Measurements from ENCODE around the gene NOX5.

Gene NOX5

GRCh38 chr15:68994981-68995761 is 19.3 kb upstream of the NOX5 start:
- DNase-seq (ENCODE audit: low spot score in 2 of 2) (no peak), ATAC-seq (replicated peaks; ENCODE audit: extremely low read depth, poor library complexity, severe bottlenecking) (no peak)
- Mint-ChIP-seq H3K4me3 (no peak overlapping the region), H3K4me1 (no peaks in the 10 kb centered on the region), H3K36me3 (ENCODE audit: insufficient read depth) (peaks cover 2% of the 10 kb centered on the region), H3K27me3 (peaks cover 39% of the 10 kb centered on the region), H3K27ac (ENCODE audit: low read depth) (no peak overlapping the region), H3K9me3 (no peaks in the 10 kb centered on the region)

GRCh38 chr15:68997050-68997449 is 17.4 kb upstream of the NOX5 start:
- H3K36me3 Mint-ChIP-seq (ENCODE audit: insufficient read depth): peaks cover 2% of the 10 kb centered on the region
- H3K27ac Mint-ChIP-seq (ENCODE audit: low read depth): no peak overlapping the region
- H3K4me3 Mint-ChIP-seq: no peak overlapping the region
- peaks cover 37% of the 10 kb centered on the region for H3K27me3 Mint-ChIP-seq
- DNase-seq (ENCODE audit: low spot score in 2 of 2) (no peak), ATAC-seq (replicated peaks; ENCODE audit: extremely low read depth, poor library complexity, severe bottlenecking) (no peak)
- no peaks in the 10 kb centered on the region for H3K9me3 Mint-ChIP-seq
- no peaks in the 10 kb centered on the region for H3K4me1 Mint-ChIP-seq

DNA sequence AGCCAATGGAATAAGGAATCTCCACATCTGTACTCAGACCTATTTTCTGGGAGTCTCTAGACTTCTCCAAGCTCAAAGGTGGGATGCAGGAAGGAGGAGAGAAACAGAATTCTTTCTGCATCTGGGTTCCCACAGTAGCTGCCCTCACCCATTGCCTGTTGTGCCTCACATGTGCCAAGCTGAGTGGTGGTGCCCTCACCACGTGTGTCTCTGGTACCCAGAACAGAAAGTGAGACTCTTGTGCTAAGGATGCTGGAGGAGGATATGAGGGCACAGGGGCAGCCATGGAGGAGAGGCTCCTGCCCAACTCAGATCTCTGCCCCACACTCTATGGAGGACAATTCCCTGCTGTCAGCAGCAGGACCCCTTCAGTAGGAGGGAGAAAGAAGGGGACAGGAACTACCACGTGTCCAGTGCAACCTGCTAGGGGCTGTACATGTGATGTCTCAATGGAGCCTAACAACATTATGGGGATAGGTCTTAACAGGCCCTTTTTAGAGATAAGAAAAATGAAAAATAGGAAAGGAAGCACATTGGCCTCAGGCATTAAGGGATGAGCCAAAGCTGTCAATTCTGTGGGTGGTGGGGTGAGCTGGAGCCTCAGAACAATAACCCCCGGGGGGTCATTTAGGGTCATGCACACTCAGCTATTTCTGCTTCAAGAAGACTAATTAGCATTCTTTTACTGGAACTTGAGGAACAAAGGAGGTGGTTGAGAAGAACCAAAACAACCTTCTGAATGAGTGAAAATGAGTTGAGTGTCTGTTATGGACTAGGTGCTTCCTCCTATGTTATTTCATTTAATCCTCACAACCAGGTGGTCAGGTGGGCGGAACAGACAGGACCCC is 16.3 kb upstream of the NOX5 start:
- no peaks in the 10 kb centered on the region for H3K9me3 Mint-ChIP-seq
- ATAC-seq (replicated peaks; ENCODE audit: extremely low read depth, poor library complexity, severe bottlenecking) (no peak), DNase-seq (ENCODE audit: low spot score in 2 of 2) (no peak)
- no peaks in the 10 kb centered on the region for H3K4me1 Mint-ChIP-seq
- H3K27me3 Mint-ChIP-seq: peaks cover 37% of the 10 kb centered on the region
- no peak overlapping the region for H3K4me3 Mint-ChIP-seq
- H3K36me3 Mint-ChIP-seq (ENCODE audit: insufficient read depth): peaks cover 2% of the 10 kb centered on the region
- H3K27ac Mint-ChIP-seq (ENCODE audit: low read depth): no peak overlapping the region

GRCh38 chr15:68999091-68999490 is 15.4 kb upstream of the NOX5 start:
- H3K4me3 Mint-ChIP-seq: no peak overlapping the region
- no peak for DNase-seq (ENCODE audit: low spot score in 2 of 2)
- no peaks in the 10 kb centered on the region for H3K4me1 Mint-ChIP-seq
- peaks cover 2% of the 10 kb centered on the region for H3K36me3 Mint-ChIP-seq (ENCODE audit: insufficient read depth)
- no peaks in the 10 kb centered on the region for H3K9me3 Mint-ChIP-seq
- no peak for ATAC-seq (replicated peaks; ENCODE audit: extremely low read depth, poor library complexity, severe bottlenecking)
- no peak overlapping the region for H3K27ac Mint-ChIP-seq (ENCODE audit: low read depth)
- H3K27me3 Mint-ChIP-seq: peaks cover 45% of the 10 kb centered on the region

- no peak overlapping the region for H3K4me3 Mint-ChIP-seq
- H3K36me3 Mint-ChIP-seq (ENCODE audit: insufficient read depth): peaks cover 2% of the 10 kb centered on the region
- no peak for DNase-seq (ENCODE audit: low spot score in 2 of 2)
- H3K27me3 Mint-ChIP-seq: peaks cover 52% of the 10 kb centered on the region
- no peak for ATAC-seq (replicated peaks; ENCODE audit: extremely low read depth, poor library complexity, severe bottlenecking)
- H3K27ac Mint-ChIP-seq (ENCODE audit: low read depth): no peak overlapping the region
- H3K9me3 Mint-ChIP-seq: no peaks in the 10 kb centered on the region
- H3K4me1 Mint-ChIP-seq: no peaks in the 10 kb centered on the region
These were observed 14.4 kb upstream of the NOX5 start for GRCh38 chr15:69000091-69000490.

DNA sequence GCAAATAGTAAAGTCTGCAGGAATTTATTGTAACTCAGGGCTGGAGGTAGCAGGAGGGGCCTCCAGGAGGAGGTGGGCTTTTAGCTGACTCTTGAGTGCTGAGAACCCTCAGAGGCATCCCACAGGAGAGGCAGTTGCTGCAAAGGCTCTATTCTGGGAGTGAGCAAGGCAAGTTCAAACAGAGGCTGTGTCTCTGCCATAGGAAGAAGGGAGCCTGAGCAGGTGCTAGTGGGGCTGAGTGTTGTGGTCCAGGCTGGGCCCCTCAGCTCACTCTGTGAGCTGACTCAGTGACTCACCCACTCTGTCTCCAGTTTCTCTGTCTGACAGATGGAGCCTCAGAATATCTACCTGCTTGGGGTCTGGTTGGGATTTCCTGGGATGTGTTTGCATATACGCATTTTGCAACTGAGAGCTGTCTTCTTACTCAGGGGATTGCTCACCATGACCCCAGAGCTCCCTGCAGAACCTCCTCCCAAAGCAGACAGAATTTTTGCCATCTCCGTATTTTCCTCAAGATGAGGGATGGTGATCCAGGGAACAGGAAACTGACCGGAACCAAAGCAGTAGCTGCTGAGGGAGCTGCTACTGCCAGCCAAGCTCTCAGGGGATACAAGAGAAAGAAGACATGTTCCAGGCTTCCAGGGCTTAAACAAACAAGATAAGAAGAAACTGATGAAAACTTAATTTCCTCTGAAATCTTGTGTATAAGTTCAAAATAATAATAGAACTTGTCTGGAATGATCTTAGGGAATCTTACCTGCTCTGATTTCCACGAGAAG is 13.6 kb upstream of the NOX5 start:
- DNase-seq (ENCODE audit: low spot score in 2 of 2): no peak
- Mint-ChIP-seq H3K27me3 (peaks cover 59% of the 10 kb centered on the region), H3K27ac (ENCODE audit: low read depth) (no peak overlapping the region), H3K4me1 (no peaks in the 10 kb centered on the region), H3K4me3 (no peak overlapping the region), H3K36me3 (ENCODE audit: insufficient read depth) (peaks cover 2% of the 10 kb centered on the region), H3K9me3 (peaks cover 4% of the 10 kb centered on the region)
- no peak for ATAC-seq (replicated peaks; ENCODE audit: extremely low read depth, poor library complexity, severe bottlenecking)

GRCh38 chr15:69002783-69003182 is 11.7 kb upstream of the NOX5 start:
- Mint-ChIP-seq H3K4me1 (no peaks in the 10 kb centered on the region), H3K27me3 (peaks cover 48% of the 10 kb centered on the region), H3K9me3 (peaks cover 9% of the 10 kb centered on the region), H3K27ac (ENCODE audit: low read depth) (no peak overlapping the region), H3K36me3 (ENCODE audit: insufficient read depth) (no peaks in the 10 kb centered on the region), H3K4me3 (no peak overlapping the region)
- no peak for DNase-seq (ENCODE audit: low spot score in 2 of 2)
- no peak for ATAC-seq (replicated peaks; ENCODE audit: extremely low read depth, poor library complexity, severe bottlenecking)

DNA sequence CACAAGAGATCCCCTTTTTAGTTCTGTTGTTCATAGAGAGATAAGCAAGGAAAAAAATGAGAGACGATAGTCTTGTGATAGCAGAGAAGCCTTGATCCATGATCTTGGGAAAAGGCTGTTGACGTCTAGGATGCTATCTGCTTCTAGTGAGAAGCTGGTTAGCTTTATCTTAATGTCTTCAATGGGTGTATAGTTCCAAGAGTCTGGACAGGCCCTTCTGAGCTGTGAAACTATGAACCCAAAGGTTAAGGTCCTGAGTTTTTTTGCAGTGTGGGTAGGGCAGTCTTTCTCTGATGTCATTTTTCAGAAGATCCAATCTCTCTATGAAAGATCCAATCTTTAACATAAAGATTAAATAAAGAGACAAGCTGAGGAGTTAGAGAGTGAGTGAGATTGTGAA is 10.5 kb upstream of the NOX5 start:
- no peak for ATAC-seq (replicated peaks; ENCODE audit: extremely low read depth, poor library complexity, severe bottlenecking)
- Mint-ChIP-seq H3K27ac (ENCODE audit: low read depth) (no peak overlapping the region), H3K4me1 (no peaks in the 10 kb centered on the region), H3K36me3 (ENCODE audit: insufficient read depth) (no peaks in the 10 kb centered on the region), H3K4me3 (no peak overlapping the region), H3K27me3 (peaks cover 36% of the 10 kb centered on the region), H3K9me3 (peaks cover 10% of the 10 kb centered on the region)
- DNase-seq (ENCODE audit: low spot score in 2 of 2): no peak

GRCh38 chr15:69008056-69008455 is 6.4 kb upstream of the NOX5 start:
- H3K9me3 Mint-ChIP-seq: peaks cover 18% of the 10 kb centered on the region
- no peak overlapping the region for H3K4me3 Mint-ChIP-seq
- H3K27me3 Mint-ChIP-seq: peaks cover 39% of the 10 kb centered on the region
- H3K36me3 Mint-ChIP-seq (ENCODE audit: insufficient read depth): no peaks in the 10 kb centered on the region
- H3K4me1 Mint-ChIP-seq: no peaks in the 10 kb centered on the region
- DNase-seq (ENCODE audit: low spot score in 2 of 2) (no peak), ATAC-seq (replicated peaks; ENCODE audit: extremely low read depth, poor library complexity, severe bottlenecking) (no peak)
- H3K27ac Mint-ChIP-seq (ENCODE audit: low read depth): no peak overlapping the region

DNA sequence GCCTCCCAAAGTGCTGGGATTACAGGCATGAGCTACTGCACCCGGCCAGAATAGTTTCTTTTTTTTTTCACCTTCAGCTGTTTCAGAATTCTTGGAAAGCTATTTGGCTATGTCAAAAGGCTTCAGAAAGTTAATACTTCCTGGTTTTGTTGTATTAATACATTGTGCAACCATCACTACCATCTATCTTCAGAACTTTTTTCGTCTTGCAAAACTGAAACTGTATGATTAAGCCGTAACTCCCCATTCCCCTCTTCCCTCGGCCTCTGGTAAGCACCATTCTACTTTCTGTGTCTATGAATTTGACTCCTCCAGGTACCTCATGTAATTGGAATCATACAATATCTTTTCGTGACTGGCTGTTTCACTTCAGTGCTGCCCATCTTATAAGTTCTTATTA is 5.2 kb upstream of the NOX5 start:
- H3K4me3 Mint-ChIP-seq: no peak overlapping the region
- no peak for DNase-seq (ENCODE audit: low spot score in 2 of 2)
- H3K27ac Mint-ChIP-seq (ENCODE audit: low read depth): no peak overlapping the region
- H3K9me3 Mint-ChIP-seq: peaks cover 18% of the 10 kb centered on the region
- H3K36me3 Mint-ChIP-seq (ENCODE audit: insufficient read depth): no peaks in the 10 kb centered on the region
- no peaks in the 10 kb centered on the region for H3K4me1 Mint-ChIP-seq
- no peak for ATAC-seq (replicated peaks; ENCODE audit: extremely low read depth, poor library complexity, severe bottlenecking)
- H3K27me3 Mint-ChIP-seq: peaks cover 34% of the 10 kb centered on the region

- Mint-ChIP-seq H3K36me3 (ENCODE audit: insufficient read depth) (no peaks in the 10 kb centered on the region), H3K27ac (ENCODE audit: low read depth) (no peak overlapping the region), H3K4me3 (no peak overlapping the region), H3K27me3 (peaks cover 47% of the 10 kb centered on the region), H3K9me3 (peaks cover 14% of the 10 kb centered on the region), H3K4me1 (no peaks in the 10 kb centered on the region)
- ATAC-seq (replicated peaks; ENCODE audit: extremely low read depth, poor library complexity, severe bottlenecking) (no peak), DNase-seq (ENCODE audit: low spot score in 2 of 2) (no peak)
These were observed 2.9 kb upstream of the NOX5 start for GRCh38 chr15:69011641-69012040.

DNA sequence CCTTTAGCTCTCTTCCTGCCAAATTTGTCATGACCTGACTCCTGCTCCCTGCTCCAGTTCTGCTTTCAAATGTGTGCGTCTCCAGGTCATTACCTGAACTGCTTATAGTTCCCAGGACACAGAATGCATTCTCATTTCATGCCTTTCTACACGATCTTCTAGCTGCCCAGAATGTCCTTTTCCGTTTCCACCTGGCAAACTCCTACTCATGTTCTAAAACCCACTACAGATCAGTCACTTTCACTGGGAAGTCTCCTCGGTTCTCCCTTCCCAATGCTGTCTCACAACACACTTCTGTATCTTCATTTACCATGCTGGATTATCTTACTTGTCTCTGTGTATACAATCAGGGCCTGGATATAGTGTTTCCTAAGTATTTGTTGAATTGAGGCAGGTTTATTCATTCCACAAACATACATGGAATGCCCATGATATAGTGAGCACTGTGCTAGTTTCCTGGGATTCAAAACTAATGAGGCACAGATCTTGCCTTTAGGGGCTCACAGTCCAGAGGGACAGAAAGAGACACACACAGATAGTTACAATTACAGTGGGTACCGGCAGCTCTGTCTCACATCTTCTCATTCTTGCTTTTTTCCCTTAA is 1.6 kb upstream of the NOX5 start:
- H3K27ac Mint-ChIP-seq (ENCODE audit: low read depth): no peak overlapping the region
- no peaks in the 10 kb centered on the region for H3K36me3 Mint-ChIP-seq (ENCODE audit: insufficient read depth)
- no peak overlapping the region for H3K4me3 Mint-ChIP-seq
- no peak for ATAC-seq (replicated peaks; ENCODE audit: extremely low read depth, poor library complexity, severe bottlenecking)
- no peak for DNase-seq (ENCODE audit: low spot score in 2 of 2)
- peaks cover 9% of the 10 kb centered on the region for H3K9me3 Mint-ChIP-seq
- peaks cover 47% of the 10 kb centered on the region for H3K27me3 Mint-ChIP-seq
- no peaks in the 10 kb centered on the region for H3K4me1 Mint-ChIP-seq

All from central memory CD8-positive, alpha-beta T cell (primary cell).